H1 (cell line): ENCODE results near the gene PRKN. TPM values are rescaled to one million over a fixed set of nuclear protein-coding genes. Genes with fewer than 3 reads are reported as not detected.

ENCODE experiments used
- CTCF ChIA-PET: fragments of 300-600 bp; sonication (Branson Sonifier 250); formaldehyde crosslinking; loops from one replicate; lab custom pipeline; 2021; ENCODE audit not compliant: partially characterized antibody; lab: Charles Lee
- POLR2A ChIA-PET: fragments of 300-600 bp; sonication (Branson Sonifier 250); formaldehyde crosslinking; loops from one replicate; lab custom pipeline; 2021; ENCODE audit warnings: inconsistent platforms; ENCODE audit not compliant: partially characterized antibody; lab: Charles Lee
- DNase-seq, 2 experiments: peaks; one replicate each; pipeline versions ENCODE4 v3.0.0 to v3.0.0-alpha.2; 2010 to 2022; ENCODE audit warnings: low spot score in 2 of 2, low read depth in 1 of 2, mixed read lengths in 1 of 2
- FAIRE-seq: peaks from 2 replicates; lab custom pipeline; 2011; peaks lifted over from hg19 to GRCh38; lab: Jason Lieb, UNC
- H2AFZ ChIP-seq: 2 replicates; pipeline ENCODE4 v1.8.1; 2012; ENCODE audit warnings: low read length, inconsistent platforms
- H2AK5ac ChIP-seq: 2 replicates; pipeline ENCODE4 v1.6.1; 2013; ENCODE audit warnings: low read depth, low read length
- H2BK120ac ChIP-seq: replicated peaks from 2 replicates; pipeline ENCODE3; 2013; ENCODE audit warnings: low read depth, low read length, inconsistent platforms
- H2BK12ac ChIP-seq: 2 replicates; pipeline ENCODE4 v1.6.1; 2013; ENCODE audit warnings: low read depth, low read length
- H2BK15ac ChIP-seq: 2 replicates; pipeline ENCODE4 v1.6.1; 2013; ENCODE audit warnings: low read length
- H2BK20ac ChIP-seq: 2 replicates; pipeline ENCODE4 v1.6.1; 2013; ENCODE audit warnings: low read length
- H2BK5ac ChIP-seq: 2 replicates; pipeline ENCODE4 v1.6.1; 2013; ENCODE audit warnings: low read depth, low read length
- H3K14ac ChIP-seq: 2 replicates; pipeline ENCODE4 v1.6.1; 2013; ENCODE audit warnings: inconsistent platforms; ENCODE audit not compliant: insufficient read length
- H3K18ac ChIP-seq: 2 replicates; pipeline ENCODE4 v1.6.1; 2013; ENCODE audit warnings: low read length; ENCODE audit errors: extremely low read depth
- H3K23ac ChIP-seq: 2 replicates; pipeline ENCODE4 v1.6.1; 2013; ENCODE audit warnings: inconsistent platforms; ENCODE audit not compliant: insufficient read length
- H3K23me2 ChIP-seq: 2 replicates; pipeline ENCODE4 v1.6.1; 2013; ENCODE audit warnings: low read depth, low read length
- H3K27ac ChIP-seq: 2 replicates; pipeline ENCODE4 v1.6.1; 2011; ENCODE audit warnings: low read depth, low read length, inconsistent platforms
- H3K27me3 ChIP-seq, 4 experiments: replicated peaks in 1 of 4; 1 replicate in 1 of 4; 2 replicates in 3 of 4; pipeline versions ENCODE4 v1.6.1 to v1.8.1; 2011 to 2013; ENCODE audit warnings: low read length in 3 of 4, mild to moderate bottlenecking in 3 of 4, inconsistent platforms in 2 of 4, mixed read lengths in 2 of 4, moderate library complexity in 1 of 4; ENCODE audit not compliant: control insufficient read depth in 3 of 4, insufficient read depth in 3 of 4; ENCODE audit errors: extremely low read depth in 1 of 4
- H3K36me3 ChIP-seq, 4 experiments: 2 replicates each; pipeline versions ENCODE4 v1.6.1 to v1.8.1; 2011 to 2013; ENCODE audit warnings: mild to moderate bottlenecking in 4 of 4, low read length in 3 of 4, moderate library complexity in 2 of 4, control low read depth in 1 of 4, inconsistent platforms in 1 of 4; ENCODE audit not compliant: insufficient read depth in 4 of 4, control insufficient read depth in 2 of 4
- H3K4ac ChIP-seq: replicated peaks from 2 replicates; pipeline ENCODE3; 2013; ENCODE audit warnings: low read length, low read depth, mixed read lengths, inconsistent platforms; ENCODE audit not compliant: insufficient read length
- H3K4me1 ChIP-seq, 4 experiments: replicated peaks in 1 of 4; 1 replicate in 1 of 4; 2 replicates in 3 of 4; pipeline versions ENCODE4 v1.6.1 to v1.8.1; 2011 to 2013; ENCODE audit warnings: low read length in 3 of 4, inconsistent platforms in 2 of 4, mixed read lengths in 1 of 4; ENCODE audit not compliant: insufficient read depth in 4 of 4, control insufficient read depth in 3 of 4
- H3K4me2 ChIP-seq, 2 experiments: 2 replicates each; pipeline versions ENCODE4 v1.6.1 to v1.8.1; 2011 to 2013; ENCODE audit warnings: low read depth in 2 of 2, low read length in 2 of 2, control low read depth in 1 of 2, inconsistent platforms in 1 of 2, mild to moderate bottlenecking in 1 of 2; ENCODE audit not compliant: insufficient read depth in 1 of 2
- H3K4me3 ChIP-seq, 4 experiments: fragments of 200-600, 300-600 bp in 1 of 4; sonication (generic), shearing (Covaris generic), sonication (Bioruptor Twin) in 1 of 4; 2 replicates each; pipeline versions ENCODE4 v1.5.1 to v1.8.1; 2011 to 2016; ENCODE audit warnings: low read length in 4 of 4, low read depth in 3 of 4, control low read depth in 2 of 4, inconsistent platforms in 2 of 4, mild to moderate bottlenecking in 2 of 4, mixed read lengths in 1 of 4, moderate library complexity in 1 of 4; ENCODE audit not compliant: insufficient read depth in 2 of 4; ENCODE audit errors: extremely low read depth in 1 of 4
- H3K56ac ChIP-seq: replicated peaks from 2 replicates; pipeline ENCODE3; 2013; ENCODE audit warnings: low read depth, mild to moderate bottlenecking, mixed read lengths, low read length, inconsistent platforms; ENCODE audit not compliant: insufficient read length
- H3K79me1 ChIP-seq: 2 replicates; pipeline ENCODE4 v1.6.1; 2013; ENCODE audit warnings: low read depth, low read length, control low read depth
- H3K79me2 ChIP-seq, 2 experiments: 2 replicates each; pipeline versions ENCODE4 v1.6.1 to v1.8.1; 2012 to 2013; ENCODE audit warnings: low read length in 2 of 2, mild to moderate bottlenecking in 2 of 2, inconsistent platforms in 1 of 2; ENCODE audit not compliant: insufficient read depth in 2 of 2, control insufficient read depth in 1 of 2
- H3K9ac ChIP-seq, 4 experiments: replicated peaks in 1 of 4; 1 replicate in 1 of 4; 2 replicates in 3 of 4; pipeline versions ENCODE4 v1.6.1 to v1.8.1; 2011 to 2013; ENCODE audit warnings: low read depth in 3 of 4, low read length in 3 of 4, control low read depth in 2 of 4, mild to moderate bottlenecking in 2 of 4, moderate library complexity in 2 of 4, inconsistent platforms in 1 of 4; ENCODE audit errors: extremely low read depth in 1 of 4
- H3K9me3 ChIP-seq, 2 experiments: 2 replicates each; pipeline versions ENCODE4 v1.6.1 to v1.8.1; 2012 to 2013; ENCODE audit warnings: mild to moderate bottlenecking in 2 of 2, moderate library complexity in 2 of 2, control low read depth in 1 of 2, inconsistent platforms in 1 of 2, low read depth in 1 of 2, low read length in 1 of 2, mixed read lengths in 1 of 2; ENCODE audit not compliant: insufficient read depth in 2 of 2
- H4K20me1 ChIP-seq, 2 experiments: replicated peaks in 1 of 2; 2 replicates each; pipeline versions ENCODE3 to v1.8.1; 2011 to 2013; ENCODE audit warnings: inconsistent platforms in 2 of 2, low read length in 2 of 2, mild to moderate bottlenecking in 1 of 2; ENCODE audit not compliant: insufficient read depth in 2 of 2, control insufficient read depth in 1 of 2
- H4K5ac ChIP-seq: 2 replicates; pipeline ENCODE4 v1.6.1; 2013; ENCODE audit warnings: low read length, low read depth, mixed read lengths, inconsistent platforms; ENCODE audit not compliant: insufficient read length
- H4K8ac ChIP-seq: 2 replicates; pipeline ENCODE4 v1.8.0; 2013; ENCODE audit warnings: mild to moderate bottlenecking, moderate library complexity, low read length, inconsistent platforms; ENCODE audit not compliant: insufficient read depth; ENCODE audit errors: extremely low read depth
- H4K91ac ChIP-seq: replicated peaks from 2 replicates; pipeline ENCODE3; 2013; ENCODE audit warnings: low read length, mixed read lengths, inconsistent platforms; ENCODE audit not compliant: insufficient read length
- EGR1 ChIP-seq: IDR thresholded peaks from 2 replicates; pipeline ENCODE4 v1.6.1; 2011; ENCODE audit warnings: low read depth, low read length, borderline replicate concordance
- KDM4A ChIP-seq: IDR thresholded peaks from one replicate; pipeline ENCODE4 v1.7.1; 2012; ENCODE audit warnings: low read depth, mild to moderate bottlenecking, moderate library complexity, low read length, inconsistent platforms; ENCODE audit not compliant: severe bottlenecking
- MAFK ChIP-seq: IDR thresholded peaks from 2 replicates; pipeline ENCODE4 v1.6.1; 2012; ENCODE audit warnings: low read depth, mild to moderate bottlenecking, improper control_type of control experiment, low read length
- RAD21 ChIP-seq, 2 experiments: IDR thresholded peaks in 1 of 2; conservative IDR thresholded peaks in 1 of 2; 2 replicates each; pipeline ENCODE4 v1.6.1; 2011; ENCODE audit warnings: low read depth in 2 of 2, low read length in 2 of 2, improper control_type of control experiment in 1 of 2, inconsistent platforms in 1 of 2, mild to moderate bottlenecking in 1 of 2, moderate library complexity in 1 of 2
- SP4 ChIP-seq: IDR thresholded peaks from 2 replicates; pipeline ENCODE4 v1.6.1; 2012; ENCODE audit warnings: low read length, inconsistent platforms
- TAF7 ChIP-seq: optimal IDR thresholded peaks from 2 replicates; pipeline ENCODE3; 2011; ENCODE audit warnings: low read depth, mild to moderate bottlenecking, inconsistent platforms, low read length, moderate library complexity, borderline replicate concordance
- TBP ChIP-seq: IDR thresholded peaks from 2 replicates; pipeline ENCODE4 v1.6.1; 2011; ENCODE audit warnings: low read depth, low read length, improper control_type of control experiment
- WGBS, 2 experiments: shearing (Covaris generic) in 1 of 2; methylation state at CpG; one replicate each; pipeline versions ENCODE4 v1.1.6 to v1.1.7; 2013 to 2015; ENCODE audit warnings: low lambda C conversion rate in 2 of 2, mixed read lengths in 2 of 2, inconsistent platforms in 1 of 2, low coverage in 1 of 2, missing lambda C conversion rate in 1 of 2; ENCODE audit not compliant: insufficient replicate concordance in 2 of 2, insufficient coverage in 1 of 2, insufficient read length in 1 of 2; ENCODE audit errors: extremely low coverage in 1 of 2, missing lambda C conversion rate in 1 of 2; 5-methylcytosine and 5-hydroxymethylcytosine counted together
- polyA plus RNA-seq, 7 experiments: library from polyadenylated mRNA; depleted of rRNA in 3 of 7; stranded (reverse) in 5 of 7; unstranded in 2 of 7; fragments of >200 nt in 5 of 7; fragments of 200-250 nt in 2 of 7; gene quantifications; 1 replicate in 5 of 7; 2 replicates in 1 of 7; 4 replicates in 1 of 7; pipeline versions ENCODE4 v1.2.1 to v1.2.3, GENCODE V29; 2011 to 2013; ENCODE audit warnings: missing spikeins in 2 of 7, mixed read lengths in 2 of 7
- total RNA-seq: library from RNA; stranded (reverse); fragmentation: NEBNext Ultra II Directional; extraction: Animal tissue kit (Norgen Biotek cat#: 25700); gene quantifications from 2 replicates; pipeline ENCODE4 v1.2.1, GENCODE V29; 2021

PRKN gene
- total and polyA plus RNA-seq, 2 of the 8 experiments (the other 6 are each of a cell fraction or from before 2014, with no cell fraction given), result 0.13 to 0.29 TPM

DNA sequence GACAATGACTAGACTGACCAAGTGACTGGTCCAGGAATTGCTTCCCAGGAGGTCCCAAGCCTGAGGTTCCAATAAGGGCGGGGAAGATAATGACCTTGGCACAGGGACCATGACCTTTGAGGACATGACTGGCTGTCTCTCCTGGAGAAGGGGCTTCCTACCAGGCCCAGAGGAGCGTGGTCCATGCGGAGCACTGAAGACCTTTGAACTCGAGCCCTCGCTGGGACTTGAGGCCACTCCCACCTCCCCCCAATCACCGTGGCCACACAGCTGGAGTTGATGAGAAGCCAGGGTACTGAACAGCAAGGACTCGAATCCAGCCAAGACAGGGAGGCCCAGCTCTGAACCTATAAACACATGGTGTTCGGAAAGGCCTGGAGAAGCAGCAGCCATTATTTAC is 677.0 kb downstream of the PRKN start:
- Histone ChIP-seq H4K91ac (no peak overlapping the region), H3K23me2 (no peaks in the 10 kb centered on the region), H3K23ac (no peak overlapping the region), H3K18ac (no peak overlapping the region), H3K9ac (no peak overlapping the region), H3K4ac (no peak overlapping the region), H3K79me1 (no peaks in the 10 kb centered on the region), H3K4me2 (no peak overlapping the region), H2BK5ac (no peak overlapping the region), H3K27ac (no peak overlapping the region), H2BK15ac (no peak overlapping the region), H3K14ac (no peak overlapping the region), H4K20me1 (no peaks in the 10 kb centered on the region), H4K5ac (no peak overlapping the region), H2BK120ac (no peak overlapping the region), H4K8ac (no peak overlapping the region), H3K36me3 (no peaks in the 10 kb centered on the region), H3K27me3 (no peaks in the 10 kb centered on the region), H3K56ac (no peak overlapping the region), H3K4me1 (no peaks in the 10 kb centered on the region), H2AK5ac (no peak overlapping the region), H2BK12ac (no peak overlapping the region), H3K9me3 (no peaks in the 10 kb centered on the region), H2AFZ (no peak overlapping the region), H3K4me3 (no peak overlapping the region), H2BK20ac (no peak overlapping the region), H3K79me2 (no peaks in the 10 kb centered on the region)
- WGBS, 2 experiments, result 98% methylated on average over 8 of the region's 8 CpGs; no CpG with 5 or more reads in 1 of the 2 experiments
- ChIA-PET POLR2A (no interaction called here), CTCF (no interaction called here)
- DNase-seq (no peak), FAIRE-seq (no peak)
- no peak for TF ChIP-seq SP4
- TF ChIP-seq RAD21 (IDR thresholded peaks at IDR 0.05 in 1 of 2, conservative IDR thresholded peaks at IDR 0.05 in 1 of 2; ENCODE audit: low read depth in 2 of 2, low read length in 2 of 2), result no peak
- TF ChIP-seq MAFK, result no peak
- no peak for TF ChIP-seq TAF7
- no peak for TF ChIP-seq KDM4A
- no peak for TF ChIP-seq EGR1
- no peak for TF ChIP-seq TBP
